Measurements from ENCODE around the gene SLC2A3.
"Not testable (repeated sequence)": the region's sequence is repeated elsewhere in the genome, so short reads cannot be mapped to it uniquely, and the experiment has no call there.

SLC2A3 gene

GRCh38 chr12:7935590-7936581, at the start of gene SLC2A3:
SLC2A3 (minus strand) TSS chr12:7936187; CDS start chr12:7936034, 153 bp downstream.
- POLR2A ChIA-PET, result interaction anchor here (0.5 to 1.8 kb wide), 27 partner anchors 9 to 1365 kb away, joined by 3 to 63 read pairs (median 5); no protein-coding TSS in a partner anchor

GRCh38 chr12:7984900-7985299, 48.9 kb upstream of the SLC2A3 start:
- DNase-seq (ENCODE audit: extremely low spot score), result no peak
- ChIA-PET POLR2A (no interaction called here), CTCF (interaction anchor here (1.7 to 2.4 kb wide), 2 partner anchors 10 to 52 kb away, joined by 4 to 10 read pairs; no protein-coding TSS in a partner anchor)
- no peak for TF ChIP-seq CTCF (IDR thresholded peaks at IDR 0.05; ENCODE audit: control extremely low read depth, extremely low read depth, low read depth, missing control alignments)

More at GRCh38 chr12:7935590-7936581, at the start of gene SLC2A3:
- CTCF ChIA-PET, result interaction anchor here (0.9 to 1.9 kb wide), 7 partner anchors 13 to 108 kb away, joined by 3 to 6 read pairs (median 3); no protein-coding TSS in a partner anchor
- no peak for TF ChIP-seq CTCF (IDR thresholded peaks at IDR 0.05; ENCODE audit: control extremely low read depth, extremely low read depth, low read depth, missing control alignments)
- DNase-seq (ENCODE audit: extremely low spot score), result peak; percentile 83

GRCh38 chr12:7983460-7983859, 47.5 kb upstream of the SLC2A3 start:
- CTCF ChIA-PET, result interaction anchor here (1.7 to 2.4 kb wide), 2 partner anchors 12 to 50 kb away, joined by 4 to 10 read pairs; no protein-coding TSS in a partner anchor
- DNase-seq (ENCODE audit: extremely low spot score); POLR2A ChIA-PET: not testable (repeated sequence)

- CTCF ChIA-PET, result interaction anchor here (2.4 kb wide), 1 partner anchor 50 kb away, joined by 10 read pairs; no protein-coding TSS in a partner anchor
- DNase-seq (ENCODE audit: extremely low spot score); POLR2A ChIA-PET: not testable (repeated sequence)
Measured at GRCh38 chr12:7983019-7983418, 47.0 kb upstream of the SLC2A3 start.

GRCh38 chr12:7982332-7982735, 46.3 kb upstream of the SLC2A3 start:
- POLR2A ChIA-PET; DNase-seq (ENCODE audit: extremely low spot score): not testable (repeated sequence)
- CTCF ChIA-PET, result interaction anchor here (1.8 kb wide), 1 partner anchor 12 kb away, joined by 6 read pairs; no protein-coding TSS in a partner anchor

- DNase-seq (ENCODE audit: extremely low spot score), result no peak
- ChIA-PET CTCF (interaction anchor here (1.8 kb wide), 1 partner anchor 13 kb away, joined by 6 read pairs; no protein-coding TSS in a partner anchor), POLR2A (no interaction called here)
- TF ChIP-seq CTCF (IDR thresholded peaks at IDR 0.05; ENCODE audit: control extremely low read depth, extremely low read depth, low read depth, missing control alignments), result no peak
Measured at GRCh38 chr12:7981446-7981845, 45.5 kb upstream of the SLC2A3 start.

GRCh38 chr12:7977351-7978124, 41.6 kb upstream of the SLC2A3 start:
- CTCF ChIA-PET, result interaction anchor here (0.7 to 1.0 kb wide), 3 partner anchors 16 to 44 kb away, joined by 3 to 4 read pairs (median 3); no protein-coding TSS in a partner anchor
- POLR2A ChIA-PET, result interaction anchor here (0.7 kb wide), 1 partner anchor 1295 kb away, joined by 3 read pairs; no protein-coding TSS in a partner anchor
- not testable (repeated sequence) for DNase-seq (ENCODE audit: extremely low spot score)

- TF ChIP-seq CTCF (IDR thresholded peaks at IDR 0.05; ENCODE audit: control extremely low read depth, extremely low read depth, low read depth, missing control alignments), result no peak
- no peak for DNase-seq (ENCODE audit: extremely low spot score)
- POLR2A ChIA-PET, result no interaction called here
- CTCF ChIA-PET, result interaction anchor here (0.8 to 1.4 kb wide), 3 partner anchors 9 to 40 kb away, joined by 3 to 4 read pairs (median 3); no protein-coding TSS in a partner anchor
Measured at GRCh38 chr12:7973457-7973825, 37.5 kb upstream of the SLC2A3 start.

All from GM10248 (cell line).